ENCODE data around the gene IFIT3. TPM values are rescaled to one million over a fixed set of nuclear protein-coding genes. Genes with fewer than 3 reads are reported as not detected.

Gene IFIT3
- total and polyA plus RNA-seq, 9 of the 15 experiments (the other 6 are each of a cell fraction or from before 2014, with no cell fraction given), result 0.23 to 2.2 (median 0.77) TPM

- TF ChIP-seq ZBTB49 (CRISPR knock-in tag; IDR thresholded peaks at IDR 0.05; ENCODE audit: borderline replicate concordance) (no peak), FOXJ3 (CRISPR knock-in tag; IDR thresholded peaks at IDR 0.05) (no peak), ZNF121 (CRISPR knock-in tag; conservative IDR thresholded peaks at IDR 0.05) (no peak), RCOR1 (IDR thresholded peaks at IDR 0.05; ENCODE audit: borderline replicate concordance in 1 of 2, low read depth in 2 of 2, low read length in 2 of 2) (no peak), ZKSCAN3 (CRISPR knock-in tag; IDR thresholded peaks at IDR 0.05) (peak; percentile 47; the same call in 1 of the 2 replicates), LCOR (CRISPR knock-in tag; IDR thresholded peaks at IDR 0.05) (peak; percentile 74; the same call in 1 of the 2 replicates), GATAD2B (IDR thresholded peaks at IDR 0.05; ENCODE audit: borderline replicate concordance) (no peak), TAF15 (IDR thresholded peaks at IDR 0.05; ENCODE audit: low read depth, low read length) (no peak), CCNT2 (IDR thresholded peaks at IDR 0.05; ENCODE audit: borderline replicate concordance, extremely low read depth, insufficient read length, low read depth, low read length) (no peak), RNF219 (CRISPR knock-in tag; IDR thresholded peaks at IDR 0.05) (no peak), RBFOX2 (IDR thresholded peaks at IDR 0.05; ENCODE audit: low read depth, low read length) (no peak), RBM15 (IDR thresholded peaks at IDR 0.05; ENCODE audit: insufficient read depth, low read length) (no peak), HMG20A (CRISPR knock-in tag; conservative IDR thresholded peaks at IDR 0.05) (no peak), CTCF (IDR thresholded peaks at IDR 0.05 in 2 of 3, conservative IDR thresholded peaks at IDR 0.05 in 1 of 3; ENCODE audit: insufficient read depth in 2 of 3, low read depth in 1 of 3, low read length in 3 of 3) (no peak), ZBTB9 (CRISPR knock-in tag; IDR thresholded peaks at IDR 0.05) (peak; percentile 96), JUNB (CRISPR knock-in tag; conservative IDR thresholded peaks at IDR 0.05) (no peak), RBM14 (IDR thresholded peaks at IDR 0.05; ENCODE audit: borderline replicate concordance, insufficient read depth, low read depth, low read length) (no peak), U2AF1 (optimal IDR thresholded peaks at IDR 0.05; ENCODE audit: low read depth, low read length) (no peak), ZNF311 (CRISPR knock-in tag; IDR thresholded peaks at IDR 0.05) (peak; percentile 98)
These were observed 27.7 kb downstream of the IFIT3 start (continued) for GRCh38 chr10:89355394-89355931.

Measured in K562 (cell line).